ENCODE results near the gene TMEM119. TPM values are rescaled to one million over a fixed set of nuclear protein-coding genes. Genes with fewer than 3 reads are reported as not detected.
"Not testable (repeated sequence)": the region's sequence is repeated elsewhere in the genome, so short reads cannot be mapped to it uniquely, and the experiment has no call there.

TMEM119 gene
- total RNA-seq, 1 donor from 2014 or later: not detected

DNA sequence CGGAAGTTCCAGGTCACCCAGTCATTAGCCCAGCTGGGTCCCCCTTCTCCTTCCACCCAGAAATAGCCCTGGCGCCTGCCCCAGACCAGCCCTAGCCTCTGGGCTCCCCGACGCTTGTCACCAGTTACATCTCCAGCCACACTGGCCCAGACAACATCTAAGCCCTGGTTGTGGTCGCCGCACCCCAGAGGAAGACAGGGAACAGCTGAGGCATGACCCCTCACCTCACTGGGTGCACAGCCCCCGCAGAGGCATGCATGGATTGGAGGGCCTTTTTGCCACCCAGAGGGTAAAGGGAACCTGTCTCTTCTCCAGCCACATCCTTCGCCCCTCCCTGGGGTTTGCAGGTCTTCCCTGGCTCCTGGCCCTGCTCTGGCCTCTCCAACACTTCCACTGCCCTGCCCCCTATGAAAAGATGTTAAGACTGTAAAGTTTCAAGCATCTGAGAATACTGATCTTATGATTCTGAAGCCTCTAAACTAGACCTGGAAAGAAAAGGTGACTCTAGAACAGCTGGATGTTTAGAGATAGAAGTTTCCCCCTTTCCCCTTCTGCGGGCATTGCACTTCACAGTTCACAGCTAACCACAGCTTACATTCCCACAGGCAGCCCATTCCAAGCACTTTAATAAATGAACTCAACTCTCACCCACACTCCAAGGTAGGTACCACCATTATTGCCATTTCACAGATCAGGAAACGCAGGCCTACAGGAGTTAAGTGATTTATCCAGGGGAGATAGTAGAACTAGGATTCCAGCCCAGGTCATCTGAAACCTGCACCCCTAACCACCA is 14.7 kb downstream of the TMEM119 start:
- no peak for DNase-seq (ENCODE audit: low read depth in 2 of 2)

DNA sequence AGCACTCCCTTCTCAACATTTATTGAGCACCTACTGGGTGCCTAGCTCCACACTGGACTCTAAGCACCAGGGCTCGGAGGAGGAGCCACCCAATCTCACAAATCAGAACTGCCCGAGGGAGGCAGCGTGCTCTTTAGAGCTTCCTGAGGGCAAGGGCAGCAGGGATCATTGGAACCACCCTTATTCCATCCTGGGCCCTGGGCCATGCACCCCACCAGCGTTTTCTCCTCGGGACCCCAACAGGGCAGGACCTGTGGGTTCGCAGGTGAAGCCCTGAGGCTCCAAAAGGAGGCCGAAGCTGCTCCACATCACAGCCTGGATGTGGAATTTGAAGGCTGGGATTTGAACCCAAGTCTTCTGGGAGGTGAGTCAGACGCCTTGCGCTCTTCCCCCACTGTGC is 15.4 kb downstream of the TMEM119 start:
- no peak for DNase-seq (ENCODE audit: low read depth in 2 of 2)

- DNase-seq (ENCODE audit: low read depth in 2 of 2): no peak
Observed at GRCh38 chr12:108581311-108582227, 16.3 kb downstream of the TMEM119 start.

DNA sequence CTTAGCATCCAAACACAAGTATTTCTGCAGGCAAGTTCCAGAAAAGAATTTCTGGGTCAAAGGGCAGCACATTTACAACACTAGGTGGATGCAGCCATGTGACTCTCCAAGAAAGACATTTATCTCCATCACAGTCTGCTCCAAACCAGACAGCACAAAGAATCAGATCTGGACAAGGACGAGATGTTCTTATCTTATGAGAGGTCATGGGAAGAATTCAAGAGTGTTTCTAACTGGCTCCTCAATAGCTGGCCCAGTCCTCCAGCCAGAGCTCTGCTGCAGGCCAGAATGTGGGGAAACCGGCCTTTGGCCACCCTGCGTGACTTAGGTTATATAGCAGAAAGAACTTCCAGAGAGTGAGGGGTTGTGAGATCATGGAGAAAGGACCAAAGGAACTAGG is 17.4 kb downstream of the TMEM119 start:
- DNase-seq (ENCODE audit: low read depth in 2 of 2): no peak

- no peak for DNase-seq (ENCODE audit: low read depth in 2 of 2)
Observed at GRCh38 chr12:108578813-108579212, 19.1 kb downstream of the TMEM119 start.

DNA sequence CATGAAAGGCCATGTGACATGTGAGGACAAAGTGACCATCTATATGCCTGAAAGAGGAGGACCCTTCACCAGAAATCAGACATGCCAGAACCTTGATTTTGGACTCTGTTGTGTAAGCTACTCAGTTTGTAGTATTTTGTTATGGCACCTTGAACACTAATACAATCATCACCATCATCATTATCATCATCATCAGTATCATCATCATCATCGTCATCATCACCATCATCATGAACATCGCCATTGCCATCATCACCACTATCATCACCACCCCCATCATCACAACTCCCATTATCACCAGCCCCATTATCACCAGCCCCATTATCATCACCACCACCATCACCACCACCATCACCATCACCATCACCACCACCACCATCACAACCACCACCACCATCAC is 19.6 kb downstream of the TMEM119 start:
- DNase-seq (ENCODE audit: low read depth in 2 of 2): no peak

DNA sequence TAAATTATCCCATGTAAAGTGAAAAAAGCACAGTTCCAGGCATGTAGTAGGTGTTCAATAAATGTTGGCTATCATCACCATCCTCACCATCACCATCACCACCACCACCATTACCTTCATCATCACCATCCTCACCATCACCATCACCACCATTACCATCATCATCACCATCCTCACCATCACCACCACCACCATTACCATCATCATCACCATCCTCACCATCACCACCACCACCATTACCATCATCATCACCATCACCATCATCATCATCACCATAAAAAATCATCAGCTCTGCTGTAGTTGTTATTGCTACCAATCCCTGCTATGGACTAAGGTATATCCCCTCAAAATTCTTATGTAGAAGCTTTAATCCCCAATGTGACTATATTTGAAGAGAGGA is 20.4 kb downstream of the TMEM119 start:
- no peak for DNase-seq (ENCODE audit: low read depth in 2 of 2)

DNA sequence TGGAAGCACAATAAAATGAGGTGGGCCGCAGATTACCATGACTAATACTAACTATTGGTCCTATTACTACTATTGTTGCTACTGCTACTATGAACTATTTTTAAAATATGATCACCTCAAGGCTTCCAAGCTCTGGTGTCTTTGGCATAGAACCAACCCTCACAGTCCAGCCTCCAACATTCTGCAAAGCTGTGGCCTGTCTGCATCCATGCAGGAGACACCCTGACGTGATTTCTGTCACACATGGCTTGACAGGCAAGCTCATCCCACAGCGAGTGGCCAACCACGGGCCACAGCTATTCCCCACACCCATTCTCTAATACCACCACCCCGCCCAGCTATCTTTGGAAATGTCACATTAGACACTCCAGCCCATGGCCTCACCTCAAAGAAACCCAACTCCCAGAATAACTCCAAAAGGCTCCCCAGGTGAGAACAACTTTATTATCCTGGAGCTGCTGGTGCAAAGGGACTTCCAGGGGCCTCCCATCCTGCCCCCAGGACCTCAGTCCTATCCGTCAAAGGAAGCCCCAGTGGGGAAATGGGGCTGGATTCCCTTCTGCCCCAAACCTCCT is 21.1 kb downstream of the TMEM119 start:
- no peak for DNase-seq (ENCODE audit: low read depth in 2 of 2)

- no peak for DNase-seq (ENCODE audit: low read depth in 2 of 2)
Observed at GRCh38 chr12:108575199-108575912, 22.5 kb downstream of the TMEM119 start.

DNA sequence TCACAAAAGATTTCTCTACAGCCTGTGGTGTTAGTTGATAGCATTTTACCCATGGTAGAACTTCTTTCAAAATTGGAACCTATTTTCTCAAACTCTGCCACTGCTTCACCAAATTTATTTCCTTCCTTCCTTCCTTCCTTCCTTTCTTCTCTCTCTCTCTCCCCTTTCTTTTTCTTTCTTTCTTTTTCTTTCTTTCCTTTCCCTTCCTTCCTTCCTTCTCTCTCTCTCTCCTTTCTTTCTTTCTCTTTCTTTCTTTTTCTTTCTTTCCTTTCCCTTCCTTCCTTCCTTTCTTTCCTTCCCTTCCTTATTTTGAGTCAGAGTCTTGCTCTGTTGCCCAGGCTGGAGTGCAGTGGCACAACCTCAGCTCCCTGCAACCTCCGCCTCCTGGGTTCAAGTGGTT is 23.6 kb downstream of the TMEM119 start:
- DNase-seq (ENCODE audit: low read depth in 2 of 2): not testable (repeated sequence)

GRCh38 chr12:108573317-108573716 is 24.6 kb downstream of the TMEM119 start:
- no peak for DNase-seq (ENCODE audit: low read depth in 2 of 2)

GRCh38 chr12:108572166-108572790 is 25.6 kb downstream of the TMEM119 start:
- DNase-seq (ENCODE audit: low read depth in 2 of 2): peak in 1 of 2 donors; percentile 23

- DNase-seq (ENCODE audit: low read depth in 2 of 2): no peak
Observed at GRCh38 chr12:108571609-108572165, 26.2 kb downstream of the TMEM119 start.

DNA sequence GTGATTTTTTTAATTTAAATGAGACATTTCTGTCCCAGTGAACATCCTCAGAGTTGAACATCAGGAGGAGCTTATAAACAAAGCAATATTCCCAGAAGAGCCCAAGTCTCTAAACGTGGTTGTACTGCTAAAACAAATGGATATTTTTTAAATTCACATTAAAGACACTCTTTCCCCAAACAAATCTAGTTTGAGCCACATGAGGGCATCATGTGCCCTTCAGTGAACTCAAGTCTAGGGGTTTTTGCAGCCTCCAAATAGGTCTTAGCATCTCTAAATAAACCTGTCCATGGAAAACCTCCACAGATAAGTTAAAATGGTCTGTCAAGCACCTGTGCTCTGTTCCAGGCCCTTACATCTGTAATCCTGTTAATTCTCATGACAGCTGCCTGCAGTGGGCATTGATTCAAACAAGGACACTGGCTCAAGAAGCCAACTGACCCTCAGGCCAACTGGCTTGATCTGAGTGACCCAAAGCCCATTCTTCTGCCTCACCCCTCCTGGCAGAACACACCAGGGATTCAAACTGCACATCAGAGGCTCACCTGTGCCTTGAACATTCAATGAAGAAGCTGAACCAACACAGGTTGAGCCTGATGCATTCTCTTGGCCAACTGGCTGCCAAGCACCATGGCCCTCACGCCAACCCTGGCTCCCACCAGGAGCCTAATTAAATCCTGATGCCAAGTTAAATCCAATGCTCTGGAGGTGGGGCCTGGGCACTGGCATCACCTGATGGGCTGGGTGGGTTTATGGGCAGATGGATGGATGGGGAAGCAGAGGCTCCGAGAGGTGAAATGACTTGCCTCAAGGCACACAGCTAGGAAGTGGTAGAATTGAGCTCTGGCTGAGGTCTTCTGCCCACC is 26.9 kb downstream of the TMEM119 start:
- DNase-seq (ENCODE audit: low read depth in 2 of 2): peak in 1 of 2 donors; percentile 31

DNA sequence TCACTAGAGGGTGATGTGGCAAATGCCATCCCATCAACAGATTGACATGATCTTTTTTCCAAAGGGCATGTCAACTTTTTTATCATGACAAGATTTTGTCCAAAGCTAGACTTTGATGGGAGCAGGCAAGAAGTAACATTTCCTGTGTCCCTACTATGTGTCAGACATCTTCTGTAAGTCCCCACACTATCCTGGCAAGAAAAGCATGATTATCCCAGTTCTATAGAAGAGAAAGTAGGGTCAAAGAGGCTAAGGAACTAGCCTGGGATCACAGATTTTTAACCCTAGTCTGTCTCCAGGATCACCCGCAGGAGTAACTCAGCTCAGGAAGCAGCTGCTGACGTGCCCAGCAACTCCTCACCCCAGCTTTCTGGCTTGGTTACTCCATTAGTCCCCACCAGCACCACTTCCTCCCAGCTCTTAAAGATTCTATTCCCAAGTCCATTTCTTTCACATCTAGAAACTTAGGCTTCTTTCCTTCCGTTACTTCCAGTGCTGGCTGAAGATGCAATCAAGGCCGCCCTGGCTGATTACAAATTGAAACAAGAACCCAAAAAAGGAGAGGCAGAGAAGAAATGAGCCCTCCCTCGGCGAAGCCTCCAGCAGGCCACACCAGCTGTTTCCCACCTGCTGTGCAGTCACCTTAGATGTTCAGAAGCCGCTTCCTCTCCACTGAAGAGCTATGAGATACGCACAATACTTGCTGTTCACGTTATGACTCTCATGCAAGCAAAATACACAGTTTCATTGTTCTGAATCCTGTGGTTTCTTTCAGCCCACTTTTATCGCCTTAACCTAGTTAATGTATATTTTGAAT is 29.3 kb downstream of the TMEM119 start:
- no peak for DNase-seq (ENCODE audit: low read depth in 2 of 2)

GRCh38 chr12:108567406-108568337 is 30.2 kb downstream of the TMEM119 start:
- peak in 1 of 2 donors; percentile 50 for DNase-seq (ENCODE audit: low read depth in 2 of 2)

DNA sequence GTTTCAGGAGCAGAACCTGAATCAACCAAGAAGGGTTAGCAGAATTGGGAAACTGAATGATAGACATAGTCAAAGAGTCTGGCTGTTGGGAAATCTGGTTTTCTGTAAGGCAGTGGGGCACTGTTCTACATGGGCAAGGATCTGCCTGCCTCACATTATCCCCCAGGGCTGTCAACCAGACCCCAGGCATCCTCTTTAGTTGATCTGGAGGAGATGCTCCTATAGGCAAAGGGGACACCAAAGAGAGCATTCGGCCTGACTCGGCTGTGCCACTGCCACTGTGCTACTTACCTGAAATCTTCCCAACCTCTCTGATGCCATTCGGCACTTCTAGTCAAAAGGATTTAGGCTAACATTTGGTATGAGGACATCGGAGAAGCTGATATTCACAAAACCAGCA is 31.4 kb downstream of the TMEM119 start:
- no peak for DNase-seq (ENCODE audit: low read depth in 2 of 2)

GRCh38 chr12:108565976-108566375 is 31.9 kb downstream of the TMEM119 start:
- peak; percentile 77 to 92 for DNase-seq (ENCODE audit: low read depth in 2 of 2)

Measured in dermis microvascular lymphatic vessel endothelial cell (primary cell).